HG02588 (cell line): ENCODE results near the gene SMIM29.

Experiments used
- ATAC-seq: cut with Tn5 transposase; IDR thresholded peaks from one replicate; pipeline ENCODE4 v1.9.1; 2021; ENCODE audit warnings: mild to moderate bottlenecking, moderate library complexity; ENCODE audit not compliant: unreplicated experiment

Gene SMIM29

DNA sequence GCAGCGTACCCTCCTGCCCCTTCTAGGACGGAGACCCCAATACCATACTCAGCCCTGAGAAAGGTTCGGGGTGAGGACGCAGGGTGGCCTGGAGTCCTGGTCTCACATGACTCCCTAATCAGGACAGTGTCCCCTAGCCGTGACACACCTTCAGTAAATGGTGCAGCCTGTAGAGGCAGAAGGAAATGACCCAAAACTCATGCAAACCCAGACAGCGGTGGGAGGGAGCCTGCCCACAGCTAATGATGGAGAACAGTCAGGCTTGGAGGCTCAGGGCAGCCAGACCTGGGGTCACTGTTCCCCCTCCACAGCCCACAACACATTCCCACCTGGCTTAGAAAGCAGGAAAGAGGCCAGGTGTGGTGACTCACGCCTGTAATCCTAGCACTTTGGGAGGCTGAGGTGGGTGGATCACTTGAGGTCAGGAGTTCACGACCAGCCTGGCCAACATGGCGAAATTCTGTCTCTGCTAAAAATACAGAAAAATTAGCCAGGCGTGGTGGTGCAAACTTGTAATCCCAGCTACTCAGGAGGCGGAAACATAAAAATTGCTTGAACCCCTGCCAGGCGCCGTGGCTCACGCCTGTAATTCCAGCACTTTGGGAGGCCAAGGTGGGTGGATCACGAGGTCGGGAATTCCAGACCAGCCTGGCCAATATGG lies 20.9 kb downstream of the SMIM29 start:
- no peak for ATAC-seq

DNA sequence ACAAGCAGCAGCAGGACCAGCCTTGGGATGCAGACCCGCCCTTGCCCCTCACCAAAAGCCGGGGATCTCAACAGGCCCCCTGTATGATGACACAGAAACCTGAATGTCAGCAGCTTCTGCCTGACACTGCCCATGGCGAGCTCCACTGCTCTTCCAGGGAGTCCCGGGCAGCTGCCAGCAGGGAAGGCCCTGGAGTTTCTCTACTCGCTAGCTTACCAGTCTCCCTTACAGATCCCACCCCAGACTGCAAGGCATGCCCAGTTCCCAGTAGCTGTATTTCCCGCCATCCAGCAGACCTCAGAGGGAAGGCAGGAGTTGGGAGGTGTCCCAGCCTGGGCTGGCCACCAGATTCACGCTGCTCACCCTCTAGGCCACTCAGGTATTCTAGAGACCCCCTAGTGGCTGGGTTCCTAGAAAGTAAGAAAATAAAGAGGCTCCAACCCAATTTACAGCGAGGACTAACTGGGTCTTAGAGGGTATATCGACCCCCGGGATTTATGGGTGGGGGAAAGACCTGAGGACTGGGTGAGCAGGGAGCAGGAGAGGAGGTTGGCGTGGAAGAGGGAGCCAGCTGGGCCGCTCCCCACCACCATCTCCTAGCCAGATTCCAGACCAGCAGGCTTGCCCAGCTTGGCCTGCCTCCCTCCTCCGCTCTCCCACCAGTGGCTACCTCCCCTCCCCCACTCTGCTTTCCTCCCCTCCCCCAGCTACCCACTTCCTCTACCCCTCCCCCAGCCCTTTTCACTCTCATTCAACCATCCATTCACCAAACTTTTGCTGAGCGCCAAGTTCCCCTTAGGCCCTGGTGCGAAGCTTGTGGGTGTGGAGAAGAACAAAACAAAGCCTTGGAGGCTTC lies 21.8 kb downstream of the SMIM29 start:
- ATAC-seq = no peak

DNA sequence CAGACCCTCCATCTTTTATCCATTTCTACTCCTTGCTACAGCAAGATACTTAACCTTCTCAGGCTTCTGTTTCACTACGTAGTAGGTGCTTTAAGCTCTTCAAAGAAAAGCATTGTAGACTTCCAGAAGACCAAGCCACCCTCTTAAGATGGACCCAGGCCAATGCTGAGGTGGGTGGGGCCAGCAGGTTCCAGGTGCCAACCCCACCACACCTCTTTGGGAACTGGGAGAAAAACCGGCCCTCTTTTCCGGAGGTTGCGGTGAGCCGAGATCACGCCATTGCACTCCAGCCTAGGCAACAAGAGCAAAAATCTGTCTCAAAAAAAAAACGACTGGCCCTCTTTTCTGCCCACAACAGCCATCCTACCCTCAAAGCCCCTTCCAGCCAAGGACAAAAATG lies 22.7 kb downstream of the SMIM29 start:
- ATAC-seq = no peak

DNA sequence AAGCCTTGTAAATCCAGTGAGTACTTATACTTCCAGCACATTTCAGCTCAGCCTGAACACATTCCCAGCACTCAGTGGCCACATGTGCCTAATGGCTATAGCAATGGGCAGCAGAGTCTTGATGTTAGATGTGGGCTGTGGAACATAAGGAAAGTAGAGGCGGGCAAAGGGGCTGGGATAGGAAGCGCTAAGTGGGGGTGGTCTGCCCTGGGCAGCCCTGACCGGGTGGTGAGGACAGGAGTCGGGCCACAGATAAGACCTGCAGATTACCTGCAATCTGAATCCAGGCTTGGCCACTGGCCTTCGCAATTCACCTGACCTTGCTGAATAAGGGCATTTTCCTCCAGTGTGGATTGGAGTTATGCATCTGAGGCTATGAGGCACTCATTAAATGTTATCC lies 23.3 kb downstream of the SMIM29 start:
- ATAC-seq = no peak

DNA sequence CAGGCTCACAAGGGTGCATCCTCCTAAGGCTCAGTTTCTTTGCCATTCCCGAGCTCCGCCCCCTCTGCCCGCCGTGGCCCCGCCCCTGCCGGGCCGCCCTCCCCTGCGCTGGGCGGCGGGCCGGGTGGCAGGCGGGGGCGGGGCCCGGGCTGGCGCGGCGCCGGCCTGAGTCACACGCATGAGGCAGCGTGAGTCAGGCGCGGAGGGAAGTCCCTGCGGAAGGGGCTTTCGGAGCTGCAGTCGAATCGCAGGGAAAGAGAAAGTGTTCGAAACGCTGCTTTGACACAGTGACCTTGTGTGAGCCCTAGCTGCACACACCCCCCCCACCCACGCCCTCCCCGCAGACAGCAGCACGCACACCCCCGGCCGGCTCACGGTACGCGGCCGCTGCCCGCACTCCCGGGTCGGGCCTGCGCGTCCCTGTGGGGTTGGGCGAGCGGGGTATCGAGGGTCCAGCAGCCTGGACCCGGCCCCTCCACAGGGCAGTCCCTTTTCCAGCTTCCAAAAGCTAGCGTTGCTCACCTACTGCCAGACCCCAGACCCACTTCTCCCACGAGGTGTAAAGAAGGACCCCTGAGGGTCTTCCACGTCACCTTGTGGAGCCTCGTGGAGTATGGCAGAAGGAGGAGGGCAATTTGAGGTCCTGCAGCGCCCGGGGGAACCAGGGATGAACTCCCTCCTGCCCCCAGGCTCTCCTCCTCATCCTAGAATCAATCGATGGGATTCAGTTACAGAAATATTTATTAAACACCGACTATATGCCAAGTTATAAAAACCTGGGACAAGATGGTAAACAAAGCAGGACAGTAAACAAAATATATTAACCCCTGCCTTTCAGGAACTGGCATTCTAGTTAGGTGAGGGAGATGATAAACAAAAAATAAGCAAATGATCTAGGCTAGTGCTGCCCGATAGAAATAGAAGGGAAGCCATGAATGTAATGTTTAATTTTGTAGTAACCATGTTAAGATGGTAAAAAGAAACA lies 24.6 kb downstream of the SMIM29 start:
- peak; percentile 89 for ATAC-seq

DNA sequence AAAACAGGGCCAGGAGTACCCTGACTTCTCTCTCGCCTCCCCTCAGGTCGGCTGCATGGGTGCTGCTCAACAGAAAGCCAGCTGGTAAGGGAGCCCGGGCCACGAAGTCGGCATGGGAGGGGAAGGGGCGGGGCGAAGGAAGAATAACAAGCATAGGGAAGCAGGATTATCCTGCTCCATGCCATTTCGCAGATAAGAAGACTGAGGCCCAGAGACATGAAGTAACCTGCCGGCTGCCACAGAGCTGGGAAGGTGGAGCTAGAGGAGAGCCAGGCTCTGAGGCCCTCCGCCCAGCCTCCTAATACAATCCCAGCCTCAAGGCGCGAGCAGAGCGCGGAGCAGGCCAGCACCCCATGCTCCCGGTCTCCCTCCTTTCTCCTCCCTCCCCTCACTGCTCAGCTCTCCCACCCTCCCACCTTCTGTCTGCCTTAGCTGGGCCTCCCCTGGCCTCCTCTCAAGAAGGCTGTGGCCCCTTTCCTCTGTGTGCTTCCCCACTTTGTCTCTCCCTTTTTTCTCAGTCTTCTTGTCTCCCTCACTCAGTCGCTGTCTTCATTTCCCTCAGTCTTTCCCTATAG lies 25.3 kb downstream of the SMIM29 start:
- peak; percentile 16 for ATAC-seq

DNA sequence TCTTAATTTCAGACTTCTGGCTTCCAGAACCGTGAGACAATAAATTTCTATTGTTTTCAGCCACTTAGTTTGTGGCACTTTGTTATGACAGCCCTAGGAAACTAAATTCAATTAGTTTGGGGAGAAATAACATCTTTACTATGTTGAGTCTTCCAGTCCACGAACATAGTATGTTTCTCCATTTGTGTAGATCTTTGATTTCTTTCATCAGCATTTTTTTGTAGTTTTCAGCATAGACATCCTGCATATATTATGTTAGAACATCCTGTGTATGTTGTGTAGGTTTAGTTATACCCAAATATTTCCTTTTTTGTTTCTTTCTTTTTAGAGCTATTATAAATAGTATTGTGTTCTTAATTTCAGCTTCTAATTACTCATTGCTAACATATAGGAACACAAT lies 30.1 kb downstream of the SMIM29 start:
- ATAC-seq = no peak

DNA sequence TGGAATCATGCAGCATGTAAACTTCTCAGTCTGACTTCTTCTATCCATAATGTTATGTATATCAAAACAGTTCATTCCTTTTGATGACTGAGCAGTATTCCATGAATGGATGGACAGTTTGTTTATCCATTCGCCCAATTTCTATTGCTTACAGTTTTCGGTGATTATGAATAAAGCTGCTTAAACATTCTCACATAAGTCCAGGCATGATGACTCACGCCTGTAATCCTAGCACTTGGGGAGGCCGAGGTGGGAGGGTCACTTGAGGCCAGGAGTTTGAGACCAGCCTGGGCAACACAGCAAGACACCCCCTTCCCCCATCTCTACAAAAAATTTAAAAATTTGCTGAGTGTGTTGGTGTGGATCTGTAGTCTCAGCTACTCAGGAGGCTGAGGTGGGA lies 35.0 kb downstream of the SMIM29 start:
- no peak for ATAC-seq

DNA sequence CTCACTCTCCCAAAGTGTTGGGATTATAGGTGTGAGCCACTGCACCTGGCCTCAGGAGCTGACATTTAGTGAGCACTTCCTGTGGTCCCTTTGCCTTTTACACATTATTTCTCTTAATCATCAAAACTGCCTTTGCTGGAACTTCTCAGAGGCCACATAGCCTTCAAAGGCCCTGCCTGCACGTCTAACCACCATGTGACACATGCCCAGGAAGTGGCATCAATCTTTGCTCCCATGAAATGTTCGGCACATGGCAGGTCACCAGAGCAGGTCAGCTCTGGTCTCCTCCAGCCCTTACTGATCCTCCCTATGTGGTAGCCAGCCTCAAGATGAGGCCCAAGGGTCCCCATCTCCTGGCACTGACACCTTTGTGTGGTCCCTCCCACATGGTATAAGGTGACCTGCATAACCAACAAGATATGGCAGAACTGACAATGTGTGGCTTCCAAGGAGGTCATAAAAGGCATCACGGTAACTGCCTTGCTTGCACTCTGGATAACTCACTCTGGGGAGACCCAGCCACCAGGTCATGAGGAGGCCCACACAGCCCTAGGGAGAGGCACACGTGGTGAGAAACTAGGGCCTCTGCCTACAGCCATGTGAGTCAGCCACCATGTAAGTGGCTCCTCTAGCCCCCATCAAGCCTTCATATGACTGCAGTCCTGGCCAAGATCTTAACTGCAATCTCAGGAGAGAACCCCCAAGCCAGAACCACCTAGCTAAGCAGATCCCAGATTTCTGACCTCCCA lies 40.9 kb downstream of the SMIM29 start:
- ATAC-seq = no peak

DNA sequence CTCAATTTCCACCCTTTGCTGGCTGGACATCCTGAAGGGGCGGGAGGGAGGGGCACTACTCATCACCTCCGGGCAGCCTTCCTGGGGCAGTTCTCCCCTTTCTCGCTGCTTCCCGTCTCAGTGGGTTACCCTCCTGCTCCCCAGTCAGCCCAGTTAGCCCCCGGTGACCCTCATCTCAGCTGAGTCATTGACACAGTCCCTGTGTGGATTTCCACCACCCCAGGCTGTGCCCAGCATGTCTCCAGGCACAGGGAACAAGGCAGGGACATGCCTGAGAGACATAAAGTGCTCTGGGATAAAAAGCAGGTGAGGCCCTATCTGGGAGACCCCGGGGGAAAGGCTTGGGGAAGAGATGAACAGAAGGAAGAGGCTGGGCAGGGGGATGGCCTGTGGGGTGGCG lies 42.1 kb downstream of the SMIM29 start:
- ATAC-seq = no peak

DNA sequence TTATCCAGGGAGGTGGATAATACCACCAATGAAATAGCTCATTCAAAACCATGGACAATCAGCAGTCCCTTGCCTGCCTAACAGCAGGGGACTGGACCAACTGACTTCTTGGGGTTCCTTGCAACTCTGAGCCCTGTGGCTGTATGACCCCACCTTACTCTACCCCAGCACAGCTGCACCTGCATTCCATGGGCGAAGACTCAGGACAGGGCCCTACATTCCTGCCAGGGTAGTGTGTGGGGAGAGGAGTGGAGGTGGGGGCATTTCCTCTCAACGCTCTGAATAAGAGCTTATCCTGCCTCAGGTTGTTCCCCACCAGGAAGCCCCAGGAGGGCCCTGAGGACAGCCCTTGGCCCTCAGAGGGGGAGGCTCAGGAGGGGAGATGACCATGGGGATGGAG lies 42.9 kb downstream of the SMIM29 start:
- no peak for ATAC-seq

DNA sequence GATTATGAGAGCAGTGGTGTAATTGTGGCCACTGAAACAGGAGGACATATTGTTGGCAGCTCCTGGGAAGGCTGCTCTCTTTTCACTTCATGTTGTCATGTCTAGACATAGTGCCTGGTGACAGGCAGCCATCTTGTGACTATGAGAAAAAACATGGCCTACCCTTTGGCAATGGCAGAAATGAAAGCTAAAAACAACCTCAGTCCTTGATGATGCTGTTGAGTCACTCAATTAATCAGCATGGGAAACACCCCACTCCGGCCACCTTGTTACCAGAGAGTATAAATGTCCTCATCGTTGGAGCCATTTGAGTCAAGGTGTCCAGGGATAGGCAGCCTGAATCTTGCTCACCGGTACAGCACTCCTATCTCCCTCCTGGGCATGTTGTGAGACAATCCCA lies 43.3 kb downstream of the SMIM29 start:
- ATAC-seq = no peak

DNA sequence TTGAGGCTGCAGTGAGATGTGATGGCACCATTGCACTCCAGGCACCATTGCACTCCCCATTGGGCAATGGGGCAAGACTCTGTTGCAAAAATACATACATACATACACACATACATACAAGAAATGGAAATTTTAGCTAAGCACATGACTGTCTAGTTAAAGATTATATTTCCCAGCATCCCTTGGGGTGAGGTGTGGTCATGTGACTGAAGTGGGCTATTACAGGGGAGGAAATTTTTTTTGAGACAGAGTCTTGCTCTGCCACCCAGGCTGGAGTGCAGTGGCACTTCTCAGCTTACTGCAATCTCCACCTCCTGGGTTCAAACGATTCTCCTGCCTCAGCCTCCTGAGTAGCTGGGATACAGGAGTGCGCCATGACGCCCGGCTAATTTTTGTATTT lies 44.1 kb downstream of the SMIM29 start:
- no peak for ATAC-seq

DNA sequence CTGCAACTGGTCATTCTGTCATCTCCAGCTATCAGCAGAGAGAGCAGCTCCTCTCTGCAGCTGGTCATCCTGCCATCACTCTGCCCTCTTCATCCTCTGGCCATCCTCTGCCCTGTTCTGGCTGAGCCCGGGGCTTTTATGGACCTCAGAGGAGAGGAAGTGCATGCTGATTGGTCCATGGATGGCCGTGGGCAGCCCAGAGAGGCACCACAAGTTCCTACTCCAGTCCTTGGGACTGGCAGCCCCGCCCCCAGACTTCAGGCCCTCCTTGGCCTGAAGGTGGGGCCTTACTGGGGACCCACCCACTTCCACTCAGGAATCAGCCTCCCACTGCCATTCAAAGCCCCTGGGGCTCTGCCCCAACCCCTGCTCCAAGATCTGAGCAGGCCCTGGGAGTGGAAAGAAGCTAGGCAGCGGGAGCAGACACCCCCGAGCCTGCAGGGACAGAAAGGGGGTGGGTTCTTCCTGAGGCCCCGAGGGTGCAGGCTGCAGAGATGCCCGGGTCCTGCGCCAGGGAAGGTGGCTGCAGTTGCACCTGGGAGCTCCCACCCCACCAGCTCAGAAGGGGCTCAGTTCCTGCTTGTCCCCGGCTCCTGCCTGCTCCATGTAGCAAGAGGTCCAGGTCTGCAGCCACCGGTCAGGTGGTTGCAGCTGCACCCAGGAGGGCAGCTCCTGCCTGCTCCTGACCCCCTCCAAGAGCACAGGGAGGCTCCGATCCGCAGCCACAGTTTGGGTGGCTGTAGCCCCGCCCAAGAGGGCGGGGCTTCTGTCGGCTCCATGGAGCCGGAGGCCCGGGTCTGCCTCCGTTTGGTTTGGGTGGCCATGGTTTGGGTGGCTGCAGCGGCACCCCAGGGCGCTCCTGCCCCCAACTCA lies 46.2 kb downstream of the SMIM29 start:
- ATAC-seq = no peak

DNA sequence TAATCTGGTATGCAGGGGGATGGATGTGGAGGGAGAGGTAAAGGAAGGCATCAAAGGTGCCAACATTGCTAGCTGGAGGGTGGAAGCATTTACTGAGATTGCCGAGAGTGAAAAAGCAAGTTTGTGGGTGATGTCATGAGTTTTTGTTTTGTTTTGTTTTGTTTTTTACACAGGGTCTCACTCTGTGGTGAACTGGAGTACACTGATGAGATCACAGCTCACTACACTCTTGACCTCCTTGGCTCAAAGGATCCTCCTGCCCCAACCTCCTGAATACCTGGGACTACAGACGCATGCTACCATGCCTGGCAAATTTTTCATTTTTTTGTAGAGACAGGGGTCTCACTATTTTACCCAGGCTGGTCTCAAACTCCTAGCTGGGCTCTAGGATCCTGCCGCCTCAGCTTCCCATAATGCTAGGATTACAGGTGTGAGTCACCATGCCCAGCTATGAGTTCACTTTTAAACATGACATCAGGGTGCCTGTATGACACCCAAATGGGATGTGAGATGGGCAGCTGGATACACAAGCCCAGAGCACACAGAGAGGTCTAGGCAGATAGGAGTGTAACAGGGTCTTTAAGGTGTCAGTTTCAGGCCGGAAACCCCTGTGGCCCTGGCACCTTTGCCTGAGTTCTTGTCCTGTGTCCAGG lies 47.2 kb downstream of the SMIM29 start:
- no peak for ATAC-seq

DNA sequence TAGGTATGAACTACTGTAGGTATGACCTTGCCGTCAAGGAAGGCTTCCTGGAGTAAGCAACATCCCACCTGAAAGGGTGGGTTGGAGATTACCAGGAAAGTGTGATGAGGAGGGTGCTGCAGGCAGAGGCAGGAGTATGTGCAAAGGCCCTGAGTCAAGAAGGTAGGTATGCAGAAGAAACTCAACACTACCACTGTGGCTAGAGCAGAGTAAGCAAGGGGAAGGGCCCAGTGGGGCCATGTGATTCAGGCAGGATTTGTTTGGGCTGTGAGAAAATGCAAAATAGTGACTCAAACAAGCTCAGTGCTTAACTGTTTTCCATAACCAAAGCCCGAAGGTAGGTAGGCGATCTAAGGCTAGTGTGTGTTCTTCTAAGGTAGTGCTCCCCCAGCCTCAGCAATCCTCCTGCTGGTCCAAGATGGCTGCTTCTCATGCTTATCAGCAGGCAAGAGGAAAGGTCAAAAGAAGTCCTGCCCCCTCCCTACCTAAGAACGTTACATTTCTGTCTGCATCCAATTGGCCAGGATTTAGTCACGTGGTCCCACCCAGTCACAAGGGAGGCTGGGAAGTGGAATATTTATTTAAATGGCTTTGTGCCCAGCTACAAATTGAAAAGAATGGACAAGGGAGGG lies 48.4 kb downstream of the SMIM29 start:
- ATAC-seq = no peak

DNA sequence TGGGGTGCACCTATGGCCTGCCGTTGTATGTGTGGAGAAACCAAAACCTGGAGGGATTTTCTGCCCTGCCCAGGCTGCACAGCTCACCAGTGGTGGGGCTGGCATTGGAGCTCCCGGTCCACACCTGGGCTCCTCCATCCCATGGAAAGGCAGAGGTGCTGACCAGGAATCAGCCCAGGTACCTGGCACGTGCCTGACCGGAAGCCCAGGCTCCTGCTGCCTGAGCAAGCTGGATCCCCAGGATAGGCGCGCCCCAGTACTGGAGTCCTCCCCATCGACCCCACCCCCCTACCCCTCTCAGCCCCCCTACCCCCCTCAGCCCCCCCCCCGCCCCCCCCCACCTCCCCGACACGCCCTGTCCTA lies 52.0 kb downstream of the SMIM29 start:
- ATAC-seq = no peak
